GM12872 (cell line): ENCODE measurements around the gene SOHLH1.

Experiments
- CTCF ChIP-seq: IDR thresholded peaks from 3 replicates; pipeline ENCODE4 v1.5.1; 2011; ENCODE audit warnings: low read depth, mild to moderate bottlenecking, low read length, moderate library complexity; ENCODE audit not compliant: insufficient read depth

The SOHLH1 gene

GRCh38 chr9:135659252-135659651 lies 40.0 kb downstream of the SOHLH1 start:
- no peak for TF ChIP-seq CTCF

GRCh38 chr9:135657416-135657815 lies 41.9 kb downstream of the SOHLH1 start:
- no peak for TF ChIP-seq CTCF

GRCh38 chr9:135655317-135655716 lies 44.0 kb downstream of the SOHLH1 start:
- TF ChIP-seq CTCF = no peak

- TF ChIP-seq CTCF = no peak
Observed at GRCh38 chr9:135650408-135650807, 48.9 kb downstream of the SOHLH1 start.

- no peak for TF ChIP-seq CTCF
Observed at GRCh38 chr9:135649508-135649907, 49.8 kb downstream of the SOHLH1 start.

GRCh38 chr9:135648494-135649410 lies 50.5 kb downstream of the SOHLH1 start:
- no peak for TF ChIP-seq CTCF

- TF ChIP-seq CTCF = no peak
Observed at GRCh38 chr9:135647884-135648283, 51.4 kb downstream of the SOHLH1 start.
